Calu3 (cell line): ENCODE results near the gene CASP9. TPM values are rescaled to one million over a fixed set of nuclear protein-coding genes. Genes with fewer than 3 reads are reported as not detected.
A peak's percentile ranks its signal among the peaks of the same experiment; 100 is the strongest.

Source experiments
- Bru-seq: library from RNA; stranded (reverse); fragments of 400-500 nt; gene quantifications from one replicate; lab custom pipeline; 2021; lab: Mats Ljungman, UMichigan
- BruChase-seq, 2 experiments: library from RNA; stranded (reverse); fragments of 400-500 nt; gene quantifications; one replicate each; lab custom pipeline; 2021; lab: Mats Ljungman, UMichigan
- BruUV-seq: library from RNA; stranded (reverse); fragments of 400-500 nt; replicated peaks from 2 replicates; lab custom pipeline; 2021; lab: Mats Ljungman, UMichigan
- CTCF ChIA-PET: fragments of 300-600 bp; sonication (Branson Sonifier 250); formaldehyde crosslinking; loops from one replicate; lab custom pipeline; 2022; ENCODE audit warnings: antibody characterized with exemption; lab: Charles Lee
- DNase-seq: peaks from one replicate; pipeline ENCODE4 v3.0.0; 2022
- H3K27ac Mint-ChIP-seq: one replicate; pipeline ENCODE4 v1.8.0; 2022; ENCODE audit warnings: mixed read lengths; ENCODE audit not compliant: unreplicated experiment
- H3K27me3 Mint-ChIP-seq: one replicate; pipeline ENCODE4 v1.8.0; 2022; ENCODE audit warnings: mixed read lengths; ENCODE audit not compliant: unreplicated experiment
- H3K36me3 Mint-ChIP-seq: one replicate; pipeline ENCODE4 v1.8.0; 2022; ENCODE audit warnings: mild to moderate bottlenecking, moderate library complexity, mixed read lengths; ENCODE audit not compliant: insufficient read depth, unreplicated experiment
- H3K4me1 Mint-ChIP-seq: one replicate; pipeline ENCODE4 v1.8.0; 2022; ENCODE audit warnings: mild to moderate bottlenecking, low read depth, mixed read lengths; ENCODE audit not compliant: unreplicated experiment
- H3K4me3 Mint-ChIP-seq: one replicate; pipeline ENCODE4 v1.8.0; 2022; ENCODE audit warnings: mild to moderate bottlenecking, low read depth, moderate library complexity, mixed read lengths; ENCODE audit not compliant: unreplicated experiment
- H3K9me3 Mint-ChIP-seq: one replicate; pipeline ENCODE4 v1.8.0; 2022; ENCODE audit warnings: low read depth, mixed read lengths; ENCODE audit not compliant: unreplicated experiment
- intact Hi-C: fragments of 100-400 bp; cut with micrococcal nuclease; formaldehyde crosslinking; loops from one replicate; pipeline ENCODE4 v1.10.0; 2022; ENCODE audit not compliant: unreplicated experiment
- long read RNA-seq: library from polyadenylated mRNA; stranded (forward); transcript quantifications from one replicate; pipeline ENCODE4 v2.0.0, GENCODE V29; 2022
- total RNA-seq: library from RNA; stranded (reverse); gene quantifications from 2 replicates; pipeline ENCODE4 v1.2.3, GENCODE V29; 2022
- TF ChIP-seq, protein P1 (sequence below): fragments of 200-600 bp; IDR thresholded peaks from one replicate; pipeline ENCODE4 v1.8.0; 2022; ENCODE audit warnings: antibody characterized with exemption; ENCODE audit not compliant: unreplicated experiment

The CASP9 gene
- total RNA-seq, result 8.4 and 8.8 TPM in 2 replicates
- Bru-seq, nascent RNA, result percentile 50 among the genes with signal in this experiment
- BruChase-seq, experiment 1, labeled RNA remaining after a 6-hour chase, result percentile 47 among the genes with signal in this experiment
- percentile 45 among the genes with signal in this experiment for BruChase-seq, experiment 2, labeled RNA remaining after a 2-hour chase
- long read RNA-seq, transcript CASP9-201 (9 exons, 2,019 nt), result major isoform, 9 of 10 reads
- long read RNA-seq, partial matches to known transcripts, result 0 of 10 reads
- long read RNA-seq, other reads (novel, unspliced or antisense), result 0 of 10 reads

DNA sequence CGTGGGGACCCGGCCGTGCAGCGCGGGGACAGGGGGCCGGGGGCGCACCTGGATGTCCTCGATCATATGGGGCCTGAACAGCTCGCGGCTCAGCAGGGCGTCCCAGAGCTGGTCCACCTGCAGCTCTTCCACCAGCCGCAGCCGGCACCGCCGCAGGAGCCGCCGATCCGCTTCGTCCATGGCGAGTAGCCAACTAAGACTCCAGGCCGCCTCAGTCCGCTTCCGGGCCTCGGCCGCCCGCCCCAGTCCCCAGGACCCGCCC lies at the start of gene CASP9:
Gene CASP9, minus strand, starts transcription at position 195 of the 262 bp plus-strand sequence. Its CDS starts 15 bp downstream, at position 180.
- CTCF ChIA-PET, result no interaction called here
- H3K27ac Mint-ChIP-seq, result peak within 1 kb of the TSS; percentile 98
- H3K27me3 Mint-ChIP-seq, result no peaks in the 10 kb centered on the region
- peaks cover 51% of the 10 kb centered on the region for H3K36me3 Mint-ChIP-seq
- H3K4me3 Mint-ChIP-seq, result peak within 1 kb of the TSS; percentile 87
- H3K4me1 Mint-ChIP-seq, result peaks cover 11% of the 10 kb centered on the region
- TF ChIP-seq, protein P1, sequence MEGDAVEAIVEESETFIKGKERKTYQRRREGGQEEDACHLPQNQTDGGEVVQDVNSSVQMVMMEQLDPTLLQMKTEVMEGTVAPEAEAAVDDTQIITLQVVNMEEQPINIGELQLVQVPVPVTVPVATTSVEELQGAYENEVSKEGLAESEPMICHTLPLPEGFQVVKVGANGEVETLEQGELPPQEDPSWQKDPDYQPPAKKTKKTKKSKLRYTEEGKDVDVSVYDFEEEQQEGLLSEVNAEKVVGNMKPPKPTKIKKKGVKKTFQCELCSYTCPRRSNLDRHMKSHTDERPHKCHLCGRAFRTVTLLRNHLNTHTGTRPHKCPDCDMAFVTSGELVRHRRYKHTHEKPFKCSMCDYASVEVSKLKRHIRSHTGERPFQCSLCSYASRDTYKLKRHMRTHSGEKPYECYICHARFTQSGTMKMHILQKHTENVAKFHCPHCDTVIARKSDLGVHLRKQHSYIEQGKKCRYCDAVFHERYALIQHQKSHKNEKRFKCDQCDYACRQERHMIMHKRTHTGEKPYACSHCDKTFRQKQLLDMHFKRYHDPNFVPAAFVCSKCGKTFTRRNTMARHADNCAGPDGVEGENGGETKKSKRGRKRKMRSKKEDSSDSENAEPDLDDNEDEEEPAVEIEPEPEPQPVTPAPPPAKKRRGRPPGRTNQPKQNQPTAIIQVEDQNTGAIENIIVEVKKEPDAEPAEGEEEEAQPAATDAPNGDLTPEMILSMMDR, result no peak
- intact Hi-C loops, result no loop called here
- DNase-seq, result no peak
- no peaks in the 10 kb centered on the region for H3K9me3 Mint-ChIP-seq
- BruUV-seq, result no TSS peak

DNA sequence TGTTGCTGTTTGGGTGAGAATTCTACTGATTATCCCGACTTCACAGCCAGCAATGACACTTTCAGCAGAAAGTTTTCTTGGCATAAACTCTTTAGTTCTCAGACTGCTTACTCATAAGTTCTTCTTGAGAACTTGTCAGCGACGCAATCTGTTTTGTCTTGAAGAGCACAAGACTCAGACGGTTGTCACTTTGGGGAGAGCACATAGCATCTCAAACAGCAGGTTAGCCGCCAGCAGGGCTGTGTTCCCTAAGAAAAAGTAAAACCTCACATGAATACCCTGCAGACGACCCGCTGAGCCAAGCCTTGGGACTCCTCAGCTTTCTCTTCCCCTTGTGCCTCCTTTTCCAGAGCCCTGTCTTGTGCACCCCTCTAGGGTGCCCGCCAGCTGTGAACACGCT lies 49.5 kb upstream of the CASP9 start:
- TF ChIP-seq, protein P1, result no peak
- H3K4me1 Mint-ChIP-seq, result no peaks in the 10 kb centered on the region
- H3K36me3 Mint-ChIP-seq, result peaks cover 5% of the 10 kb centered on the region
- H3K4me3 Mint-ChIP-seq, result no peak overlapping the region
- CTCF ChIA-PET, result interaction anchor here (1.1 kb wide), 1 partner anchor 12 kb away, joined by 5 read pairs; no protein-coding TSS in a partner anchor
- no peaks in the 10 kb centered on the region for H3K9me3 Mint-ChIP-seq
- intact Hi-C loops, result no loop called here
- BruUV-seq, result no TSS peak
- no peaks in the 10 kb centered on the region for H3K27me3 Mint-ChIP-seq
- no peak for DNase-seq
- H3K27ac Mint-ChIP-seq, result no peak overlapping the region

- CTCF ChIA-PET, result no interaction called here
Observed at GRCh38 chr1:15571266-15571665, 47.3 kb upstream of the CASP9 start.

GRCh38 chr1:15570861-15571260 lies 46.8 kb upstream of the CASP9 start:
- TF ChIP-seq, protein P1, result no peak
- intact Hi-C loops, result no loop called here
- H3K36me3 Mint-ChIP-seq, result peaks cover 6% of the 10 kb centered on the region
- no peaks in the 10 kb centered on the region for H3K4me1 Mint-ChIP-seq
- no peak overlapping the region for H3K4me3 Mint-ChIP-seq
- H3K27ac Mint-ChIP-seq, result no peak overlapping the region
- no peaks in the 10 kb centered on the region for H3K9me3 Mint-ChIP-seq
- CTCF ChIA-PET, result no interaction called here
- DNase-seq, result no peak
- BruUV-seq, result no TSS peak
- no peaks in the 10 kb centered on the region for H3K27me3 Mint-ChIP-seq

More at GRCh38 chr1:15571266-15571665, 47.3 kb upstream of the CASP9 start:
- Mint-ChIP-seq H3K27ac (no peak overlapping the region), H3K27me3 (no peaks in the 10 kb centered on the region), H3K4me3 (no peak overlapping the region), H3K4me1 (no peaks in the 10 kb centered on the region), H3K36me3 (peaks cover 6% of the 10 kb centered on the region), H3K9me3 (no peaks in the 10 kb centered on the region)
- intact Hi-C loops, result no loop called here
- TF ChIP-seq, protein P1, result no peak
- BruUV-seq, result no TSS peak
- DNase-seq, result no peak
